PC-3 (cell line): ENCODE data around the gene NAA38. TPM values are rescaled to one million over a fixed set of nuclear protein-coding genes. Genes with fewer than 3 reads are reported as not detected.

Source experiments
- ATAC-seq: fragments of 200-7000 bp; cut with Tn5 transposase; 2 replicates; pipeline ENCODE4 v1.9.1; 2020; ENCODE audit warnings: mild to moderate bottlenecking, moderate library complexity
- BruUV-seq: library from RNA; stranded (reverse); fragments of 400-500 nt; replicated peaks from 2 replicates; lab custom pipeline; 2021; lab: Mats Ljungman, UMichigan
- CTCF ChIA-PET: fragments of 300-600 bp; sonication (Branson Sonifier 250); formaldehyde crosslinking; loops from one replicate; lab custom pipeline; 2022; ENCODE audit warnings: antibody characterized with exemption; lab: Charles Lee
- POLR2A ChIA-PET: fragments of 300-600 bp; sonication (Branson Sonifier 250); formaldehyde crosslinking; loops from one replicate; lab custom pipeline; 2022; ENCODE audit warnings: antibody characterized with exemption; ENCODE audit not compliant: unreplicated experiment; lab: Charles Lee
- DNase-seq: peaks from one replicate; pipeline ENCODE4 v3.0.0-alpha.2; 2015
- H2AFZ ChIP-seq: fragments of 300-600 bp; sonication (generic); 2 replicates; pipeline ENCODE4 v1.6.0; 2016; ENCODE audit warnings: antibody characterized with exemption, low read length
- H3F3A ChIP-seq: fragments of 300-600 bp; sonication (generic); one replicate; pipeline ENCODE4 v1.6.0; 2017; ENCODE audit warnings: antibody characterized with exemption, low read length, control low read depth, mild to moderate bottlenecking; ENCODE audit not compliant: unreplicated experiment
- H3K27ac ChIP-seq: fragments of 300-600 bp; sonication (generic); 2 replicates; pipeline ENCODE4 v1.5.1; 2016; ENCODE audit warnings: mild to moderate bottlenecking, low read length
- H3K27me3 ChIP-seq: fragments of 300-600 bp; sonication (generic); 2 replicates; pipeline ENCODE4 v1.6.1; 2016; ENCODE audit warnings: low read length, mixed read lengths
- H3K36me3 ChIP-seq: fragments of 300-600 bp; sonication (generic); 2 replicates; pipeline ENCODE4 v1.6.1; 2016; ENCODE audit warnings: low read depth, mixed run types, low read length, mixed read lengths
- H3K4me1 ChIP-seq: fragments of 300-600 bp; sonication (generic); 2 replicates; pipeline ENCODE4 v1.5.1; 2016; ENCODE audit warnings: low read length; ENCODE audit not compliant: insufficient read depth
- H3K4me2 ChIP-seq: fragments of 300-600 bp; sonication (generic); 2 replicates; pipeline ENCODE4 v1.6.0; 2016; ENCODE audit warnings: low read length
- H3K4me3 ChIP-seq: fragments of 300-600 bp; sonication (generic); 2 replicates; pipeline ENCODE4 v1.5.1; 2016; ENCODE audit warnings: mild to moderate bottlenecking, low read length, mixed read lengths
- H3K79me2 ChIP-seq: fragments of 300-600 bp; sonication (generic); 2 replicates; pipeline ENCODE4 v1.6.1; 2017; ENCODE audit warnings: low read length, mixed read lengths
- H3K9ac ChIP-seq: fragments of 300-600 bp; sonication (generic); 2 replicates; pipeline ENCODE4 v1.6.0; 2016; ENCODE audit warnings: mild to moderate bottlenecking, low read length
- H3K9me2 ChIP-seq: fragments of 300-600 bp; sonication (generic); replicated peaks from 2 replicates; pipeline ENCODE4 v1.6.1; 2016; ENCODE audit warnings: mixed run types, low read length, mixed read lengths
- H3K9me3 ChIP-seq: fragments of 300-600 bp; sonication (generic); 2 replicates; pipeline ENCODE4 v1.6.1; 2016; ENCODE audit warnings: low read length, mixed read lengths
- H4K20me1 ChIP-seq: fragments of 300-600 bp; sonication (generic); 2 replicates; pipeline ENCODE4 v1.6.1; 2016; ENCODE audit warnings: low read length, mixed read lengths
- EZH2 ChIP-seq: fragments of 300-600 bp; sonication (generic); IDR thresholded peaks from one replicate; pipeline ENCODE4 v1.6.1; 2017; ENCODE audit warnings: antibody characterized with exemption, mild to moderate bottlenecking, low read length; ENCODE audit not compliant: unreplicated experiment
- EZH2phosphoT487 ChIP-seq: fragments of 300-600 bp; sonication (generic); IDR thresholded peaks from 2 replicates; pipeline ENCODE4 v1.6.1; 2018; ENCODE audit warnings: mild to moderate bottlenecking, antibody characterized with exemption, low read length, borderline replicate concordance
- intact Hi-C: fragments of 100-400 bp; cut with micrococcal nuclease; formaldehyde crosslinking; loops from 2 replicates; pipeline ENCODE4 v1.9.0; 2023
- total RNA-seq: library from RNA; depleted of rRNA; stranded (reverse); fragments of >200 nt; gene quantifications from 2 replicates; pipeline ENCODE4 v1.2.3, GENCODE V29; 2014
- TF ChIP-seq, protein P1 (sequence below): fragments of 300-600 bp; sonication (generic); conservative IDR thresholded peaks from 2 replicates; pipeline ENCODE4 v1.5.1; 2017; ENCODE audit warnings: antibody characterized with exemption, low read depth, mild to moderate bottlenecking, low read length

NAA38 gene
- total RNA-seq, 1 experiment from 2014 or later: 403 TPM

DNA sequence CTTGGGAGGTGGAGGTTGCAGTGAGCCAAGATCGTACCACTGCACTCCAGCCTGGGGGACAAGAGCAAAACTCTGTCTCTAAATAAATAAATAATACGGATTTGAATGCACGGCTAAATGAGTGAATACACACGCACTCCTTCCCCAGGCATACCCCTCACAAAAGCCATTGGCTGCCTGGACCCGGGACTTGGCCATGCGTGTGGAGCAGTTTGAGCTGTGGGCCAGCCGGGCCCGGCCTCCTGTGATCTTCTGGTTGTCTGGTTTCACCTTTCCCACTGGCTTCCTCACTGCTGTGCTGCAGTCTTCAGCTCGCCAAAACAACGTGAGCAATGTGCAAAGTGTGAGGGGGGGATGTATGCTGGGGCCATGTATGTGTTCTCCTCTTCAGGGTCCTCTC, 24.9 kb downstream of the NAA38 start:
- no peak for ATAC-seq
- Histone ChIP-seq H3K9ac (no peak overlapping the region), H3K9me3 (no peaks in the 10 kb centered on the region), H3K4me2 (no peak overlapping the region), H4K20me1 (no peaks in the 10 kb centered on the region), H3K27me3 (no peaks in the 10 kb centered on the region), H3K9me2 (no peaks in the 10 kb centered on the region), H3K4me3 (no peak overlapping the region), H2AFZ (no peak overlapping the region), H3K79me2 (no peaks in the 10 kb centered on the region), H3K27ac (no peak overlapping the region), H3F3A (no peaks in the 10 kb centered on the region), H3K4me1 (peaks cover 14% of the 10 kb centered on the region), H3K36me3 (no peaks in the 10 kb centered on the region)
- TF ChIP-seq EZH2: no peak
- TF ChIP-seq, protein P1, sequence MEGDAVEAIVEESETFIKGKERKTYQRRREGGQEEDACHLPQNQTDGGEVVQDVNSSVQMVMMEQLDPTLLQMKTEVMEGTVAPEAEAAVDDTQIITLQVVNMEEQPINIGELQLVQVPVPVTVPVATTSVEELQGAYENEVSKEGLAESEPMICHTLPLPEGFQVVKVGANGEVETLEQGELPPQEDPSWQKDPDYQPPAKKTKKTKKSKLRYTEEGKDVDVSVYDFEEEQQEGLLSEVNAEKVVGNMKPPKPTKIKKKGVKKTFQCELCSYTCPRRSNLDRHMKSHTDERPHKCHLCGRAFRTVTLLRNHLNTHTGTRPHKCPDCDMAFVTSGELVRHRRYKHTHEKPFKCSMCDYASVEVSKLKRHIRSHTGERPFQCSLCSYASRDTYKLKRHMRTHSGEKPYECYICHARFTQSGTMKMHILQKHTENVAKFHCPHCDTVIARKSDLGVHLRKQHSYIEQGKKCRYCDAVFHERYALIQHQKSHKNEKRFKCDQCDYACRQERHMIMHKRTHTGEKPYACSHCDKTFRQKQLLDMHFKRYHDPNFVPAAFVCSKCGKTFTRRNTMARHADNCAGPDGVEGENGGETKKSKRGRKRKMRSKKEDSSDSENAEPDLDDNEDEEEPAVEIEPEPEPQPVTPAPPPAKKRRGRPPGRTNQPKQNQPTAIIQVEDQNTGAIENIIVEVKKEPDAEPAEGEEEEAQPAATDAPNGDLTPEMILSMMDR: no peak
- TF ChIP-seq EZH2phosphoT487: no peak
- BruUV-seq: no TSS peak
- POLR2A ChIA-PET: no interaction called here
- intact Hi-C loops: no loop called here
- CTCF ChIA-PET: no interaction called here
- no peak for DNase-seq

DNA sequence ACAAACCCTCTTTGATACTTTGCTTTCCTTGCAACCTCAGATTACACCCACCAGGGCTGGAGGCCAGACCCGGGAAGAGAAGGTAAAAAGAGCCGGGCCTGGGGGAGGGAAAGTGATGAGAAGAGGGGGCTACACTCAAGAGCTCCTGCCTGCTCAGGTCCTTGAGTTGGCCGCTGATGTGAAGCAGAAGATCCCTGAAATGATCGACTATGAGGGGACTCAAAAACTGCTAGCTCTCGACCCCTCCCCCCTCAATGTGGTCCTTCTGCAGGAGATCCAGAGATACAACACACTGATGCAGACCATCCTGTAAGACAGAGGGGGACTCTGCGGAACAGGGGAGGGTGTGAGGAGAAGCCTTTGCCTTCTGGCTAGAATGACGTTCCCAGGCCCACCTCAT, 26.1 kb downstream of the NAA38 start:
- peaks cover 4% of the 10 kb centered on the region for H3K4me1 ChIP-seq
- ATAC-seq: no peak
- no peaks in the 10 kb centered on the region for H3K9me3 ChIP-seq
- no peaks in the 10 kb centered on the region for H3K9me2 ChIP-seq
- intact Hi-C loops: no loop called here
- POLR2A ChIA-PET: no interaction called here
- CTCF ChIA-PET: no interaction called here
- H3K9ac ChIP-seq: no peak overlapping the region
- no TSS peak for BruUV-seq
- no peaks in the 10 kb centered on the region for H3K79me2 ChIP-seq
- DNase-seq: no peak
- no peaks in the 10 kb centered on the region for H3F3A ChIP-seq
- no peak overlapping the region for H3K4me2 ChIP-seq
- H3K4me3 ChIP-seq: no peak overlapping the region
- TF ChIP-seq EZH2phosphoT487 (no peak), EZH2 (no peak)
- TF ChIP-seq, protein P1: no peak
- H3K27me3 ChIP-seq: no peaks in the 10 kb centered on the region
- no peak overlapping the region for H3K27ac ChIP-seq
- no peaks in the 10 kb centered on the region for H3K36me3 ChIP-seq
- H2AFZ ChIP-seq: no peak overlapping the region
- no peaks in the 10 kb centered on the region for H4K20me1 ChIP-seq

DNA sequence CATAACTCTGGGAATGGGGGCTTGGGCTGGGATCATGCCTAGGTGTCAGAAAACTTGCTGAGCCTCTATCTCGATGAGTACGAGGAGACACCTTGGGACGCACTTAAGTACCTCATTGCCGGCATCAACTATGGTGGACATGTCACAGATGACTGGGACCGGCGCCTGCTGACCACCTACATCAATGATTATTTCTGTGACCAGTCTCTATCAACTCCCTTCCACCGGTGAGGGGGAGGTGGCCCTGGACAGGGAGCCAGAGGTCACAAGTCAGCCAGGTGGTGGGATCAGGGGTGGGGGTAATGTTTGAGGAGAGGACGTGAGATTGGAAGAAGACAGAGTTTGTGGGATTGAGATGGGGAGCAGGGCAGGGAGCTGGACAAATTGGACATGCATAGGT, 26.7 kb downstream of the NAA38 start:
- H3K27ac ChIP-seq: no peak overlapping the region
- intact Hi-C loops: no loop called here
- DNase-seq (no peak), ATAC-seq (no peak)
- ChIA-PET CTCF (no interaction called here), POLR2A (no interaction called here)
- no peak overlapping the region for H2AFZ ChIP-seq
- no peaks in the 10 kb centered on the region for H3K9me3 ChIP-seq
- no peaks in the 10 kb centered on the region for H3K79me2 ChIP-seq
- no peaks in the 10 kb centered on the region for H3F3A ChIP-seq
- TF ChIP-seq EZH2: no peak
- no peak for TF ChIP-seq EZH2phosphoT487
- no peaks in the 10 kb centered on the region for H3K9me2 ChIP-seq
- H3K4me2 ChIP-seq: no peak overlapping the region
- H4K20me1 ChIP-seq: no peaks in the 10 kb centered on the region
- no peaks in the 10 kb centered on the region for H3K36me3 ChIP-seq
- peaks cover 4% of the 10 kb centered on the region for H3K4me1 ChIP-seq
- BruUV-seq: no TSS peak
- H3K27me3 ChIP-seq: no peaks in the 10 kb centered on the region
- no peak overlapping the region for H3K4me3 ChIP-seq
- H3K9ac ChIP-seq: no peak overlapping the region
